OCI-M1 (cell line): ENCODE results near the gene KDSR.

ENCODE experiments used
- DNase-seq: peaks from one replicate; lab custom pipeline; 2025; lab: John Stamatoyannopoulos, UW

The KDSR gene

DNA sequence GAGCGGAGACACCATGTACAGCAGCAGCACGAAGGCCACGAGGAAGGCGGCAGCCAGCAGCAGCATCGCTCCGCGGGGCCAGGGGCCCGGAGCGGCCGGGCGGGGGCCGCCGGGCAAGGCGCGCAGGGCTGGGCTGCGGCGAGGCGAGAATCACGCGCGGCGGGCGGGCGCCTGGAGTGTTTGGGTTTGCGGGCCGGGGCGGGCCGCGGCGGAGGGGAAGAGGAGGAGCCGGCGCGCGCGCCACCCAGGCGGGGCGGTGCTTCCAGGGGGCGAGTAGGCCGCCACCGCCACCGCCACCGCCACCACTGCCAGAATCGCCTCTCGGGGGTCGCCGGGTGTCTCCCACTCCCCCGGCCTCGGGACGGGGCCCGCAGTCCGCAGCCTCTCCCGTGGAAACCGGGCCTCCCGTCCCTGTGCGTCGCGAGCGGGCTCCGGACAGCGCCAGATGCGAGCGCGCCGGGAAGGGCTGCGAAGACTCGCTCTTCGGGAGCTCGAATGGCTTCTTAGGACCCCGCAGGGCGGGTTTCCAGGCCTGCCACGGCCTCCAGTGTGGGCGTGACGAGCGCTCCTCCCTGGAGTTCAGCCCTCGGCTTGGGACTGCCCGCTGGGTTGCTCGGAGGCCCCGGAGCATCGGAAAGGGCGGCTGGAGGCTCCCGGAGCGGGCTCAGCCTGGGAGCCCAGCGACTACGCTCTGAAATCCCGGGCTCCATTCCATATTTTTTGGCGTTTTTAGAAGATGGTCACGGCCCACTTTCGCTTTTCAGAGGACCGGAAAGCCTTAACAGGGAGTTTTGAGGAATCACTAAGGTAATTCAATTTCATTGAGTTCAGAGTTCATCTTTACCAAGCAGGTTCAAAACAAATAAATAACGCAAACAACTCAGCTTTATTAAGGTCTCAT lies at the start of gene KDSR:
Gene KDSR, minus strand, starts transcription at position 154 of the 901 bp plus-strand sequence. Its CDS starts 88 bp downstream, at position 66.
- DNase-seq: peak; percentile 98

DNA sequence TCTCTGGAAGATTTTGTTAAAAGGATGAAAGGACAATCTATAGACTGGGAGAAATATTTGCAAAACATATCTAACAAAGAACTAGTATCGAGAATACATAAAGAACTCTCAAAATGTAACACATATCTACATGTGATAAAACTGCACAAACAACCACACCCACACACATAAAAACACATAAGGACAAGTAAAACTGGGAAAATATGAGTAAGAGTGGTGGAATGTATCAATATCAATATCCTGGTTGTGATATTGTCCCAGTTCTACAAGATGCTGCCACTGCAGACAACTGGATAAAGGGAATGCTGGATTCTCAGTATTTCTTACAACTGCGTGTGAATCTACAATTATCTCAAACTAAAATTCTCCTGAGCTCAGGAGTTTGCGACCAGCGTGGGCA lies 45.9 kb upstream of the KDSR start:
- DNase-seq: no peak

DNA sequence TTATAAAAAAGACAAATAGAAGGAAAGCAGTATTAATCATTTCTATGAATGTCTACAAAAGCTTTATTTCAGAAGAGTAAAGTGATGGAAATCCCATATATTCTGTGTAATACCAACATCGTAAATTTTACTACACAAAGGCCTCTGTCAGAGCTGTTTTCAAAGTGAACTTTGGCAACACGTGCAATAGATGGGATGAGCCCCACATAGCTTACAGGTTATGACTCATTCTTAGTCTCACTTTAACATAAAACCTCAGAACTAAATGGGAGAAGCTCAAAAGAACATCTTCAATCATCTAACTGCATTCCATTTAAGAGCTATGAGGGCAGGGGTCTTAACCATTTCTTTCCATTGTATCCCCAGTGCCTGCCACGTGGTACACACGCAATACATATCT lies 43.8 kb upstream of the KDSR start:
- no peak for DNase-seq

DNA sequence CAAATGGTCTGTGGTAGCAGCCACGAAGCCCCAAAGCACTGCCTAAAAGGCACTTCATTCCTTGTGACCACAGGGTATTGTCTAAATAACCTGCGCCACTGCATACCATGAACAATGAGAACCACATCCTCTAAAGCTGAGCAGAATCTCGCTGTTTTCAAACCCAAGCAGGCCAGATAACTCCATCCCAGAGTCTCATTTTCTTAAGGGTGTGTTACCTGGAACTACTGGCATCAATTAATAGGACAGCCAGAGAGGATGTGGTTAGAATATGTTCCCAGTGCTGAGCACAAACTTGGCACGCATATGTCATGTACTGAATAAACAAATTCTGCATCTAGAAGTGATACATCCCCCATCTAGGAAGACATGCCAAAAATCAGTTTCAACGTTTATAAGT lies 42.3 kb upstream of the KDSR start:
- no peak for DNase-seq

GRCh38 chr18:63407734-63408133 lies 40.7 kb upstream of the KDSR start:
- DNase-seq: no peak

- DNase-seq: no peak
These were observed 39.0 kb upstream of the KDSR start for GRCh38 chr18:63405986-63406385.

- DNase-seq: no peak
These were observed 35.5 kb upstream of the KDSR start for GRCh38 chr18:63402246-63403162.

GRCh38 chr18:63399300-63399699 lies 32.3 kb upstream of the KDSR start:
- no peak for DNase-seq

GRCh38 chr18:63397349-63397748 lies 30.3 kb upstream of the KDSR start:
- DNase-seq: no peak

- no peak for DNase-seq
These were observed 28.5 kb upstream of the KDSR start for GRCh38 chr18:63395503-63395902.

GRCh38 chr18:63394954-63395353 lies 27.9 kb upstream of the KDSR start:
- no peak for DNase-seq

DNA sequence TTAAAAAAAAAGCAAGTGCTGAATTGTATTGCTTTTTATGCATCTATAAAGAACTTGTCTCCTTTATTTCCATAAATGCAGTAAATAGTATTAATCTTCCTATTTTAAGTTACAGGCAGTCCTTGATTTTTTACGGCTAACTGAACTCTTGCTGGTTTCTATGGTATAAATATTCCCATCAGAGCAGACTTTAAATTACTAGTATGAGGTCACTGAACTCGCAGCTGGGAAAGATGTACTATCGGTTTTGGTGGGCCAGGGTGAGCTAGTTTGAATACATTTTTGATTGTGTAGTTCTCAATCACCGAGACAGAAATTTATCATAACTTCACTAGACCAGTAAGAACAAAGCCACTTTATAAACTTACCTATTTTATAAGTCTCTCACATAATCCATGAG lies 20.9 kb upstream of the KDSR start:
- DNase-seq: no peak

DNA sequence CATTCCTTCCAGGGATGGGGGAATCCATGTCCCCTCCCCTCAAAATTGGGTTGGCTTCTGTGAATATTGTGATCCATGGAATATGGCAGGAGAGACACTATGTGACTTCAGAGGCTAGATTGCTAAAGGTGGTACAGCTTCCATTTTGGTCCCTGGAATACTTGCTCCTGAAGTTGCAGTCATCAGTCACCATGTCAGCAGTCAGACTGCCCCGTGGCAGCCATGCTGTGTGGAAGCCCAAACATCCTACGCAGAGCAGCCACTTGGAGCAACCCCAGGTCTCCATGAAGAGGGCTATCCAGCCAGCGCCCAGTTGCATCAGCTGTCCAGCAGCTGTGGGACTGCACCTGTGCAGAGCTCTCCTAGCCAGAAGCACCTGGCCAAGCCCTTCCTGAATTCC lies 15.8 kb upstream of the KDSR start:
- DNase-seq: no peak

- DNase-seq: no peak
These were observed 12.6 kb upstream of the KDSR start for GRCh38 chr18:63379639-63379962.

DNA sequence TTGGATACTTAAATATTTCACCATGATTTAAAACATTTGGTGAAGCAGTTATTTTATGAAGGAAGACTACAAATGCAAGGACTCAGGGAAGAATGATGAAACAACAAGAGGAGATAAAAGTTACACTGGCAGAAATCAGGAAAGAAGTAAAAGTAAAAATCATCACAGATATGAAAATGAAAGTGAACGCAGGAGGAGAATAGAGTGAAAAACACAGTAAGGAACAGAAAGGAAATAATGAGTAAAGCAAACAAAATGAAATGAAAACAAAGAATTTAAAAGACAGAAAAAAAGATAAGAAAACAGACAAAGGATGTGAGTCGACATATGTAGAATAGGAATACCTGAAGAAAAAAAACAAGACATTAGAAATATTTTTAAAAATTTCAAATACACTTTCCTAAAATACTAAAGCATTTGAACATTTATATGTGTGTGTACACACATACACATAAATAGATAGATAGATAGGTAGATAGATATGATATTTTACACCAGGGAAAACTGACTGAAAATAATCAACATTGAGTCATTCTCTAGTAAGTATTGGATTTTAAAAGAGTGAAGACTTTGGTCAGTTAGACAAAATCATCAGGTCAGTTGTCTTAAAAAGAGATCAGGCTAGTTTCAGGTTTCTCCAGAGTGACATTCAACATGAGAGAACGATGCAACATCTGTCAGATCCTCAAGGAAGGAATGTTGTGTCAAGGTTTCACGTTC lies 12.1 kb upstream of the KDSR start:
- peak; percentile 54 for DNase-seq

GRCh38 chr18:63377275-63377980 lies 10.4 kb upstream of the KDSR start:
- DNase-seq: no peak

DNA sequence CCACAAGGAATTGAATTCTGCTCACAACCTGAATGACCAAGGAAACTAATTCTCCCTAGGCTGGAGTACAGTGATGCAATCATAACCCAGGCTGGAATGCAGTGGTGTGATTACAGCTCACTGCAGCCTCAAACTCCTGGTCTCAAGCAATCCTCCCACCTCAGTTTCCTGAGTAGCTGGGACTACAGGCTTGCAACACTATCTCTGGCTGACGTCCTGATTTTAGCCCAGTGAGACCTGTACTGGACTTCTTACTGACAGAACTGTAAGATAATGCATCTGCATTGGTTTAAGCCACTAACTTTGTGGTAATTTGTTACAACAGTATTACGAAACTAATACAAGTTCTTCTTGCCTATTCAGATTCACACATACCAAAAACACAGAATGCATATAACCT lies 9.5 kb upstream of the KDSR start:
- DNase-seq: peak; percentile 49

GRCh38 chr18:63374540-63374939 lies 7.5 kb upstream of the KDSR start:
- no peak for DNase-seq

GRCh38 chr18:63373161-63373560 lies 6.2 kb upstream of the KDSR start:
- no peak for DNase-seq

GRCh38 chr18:63368611-63369010 lies 1.6 kb upstream of the KDSR start:
- no peak for DNase-seq

DNA sequence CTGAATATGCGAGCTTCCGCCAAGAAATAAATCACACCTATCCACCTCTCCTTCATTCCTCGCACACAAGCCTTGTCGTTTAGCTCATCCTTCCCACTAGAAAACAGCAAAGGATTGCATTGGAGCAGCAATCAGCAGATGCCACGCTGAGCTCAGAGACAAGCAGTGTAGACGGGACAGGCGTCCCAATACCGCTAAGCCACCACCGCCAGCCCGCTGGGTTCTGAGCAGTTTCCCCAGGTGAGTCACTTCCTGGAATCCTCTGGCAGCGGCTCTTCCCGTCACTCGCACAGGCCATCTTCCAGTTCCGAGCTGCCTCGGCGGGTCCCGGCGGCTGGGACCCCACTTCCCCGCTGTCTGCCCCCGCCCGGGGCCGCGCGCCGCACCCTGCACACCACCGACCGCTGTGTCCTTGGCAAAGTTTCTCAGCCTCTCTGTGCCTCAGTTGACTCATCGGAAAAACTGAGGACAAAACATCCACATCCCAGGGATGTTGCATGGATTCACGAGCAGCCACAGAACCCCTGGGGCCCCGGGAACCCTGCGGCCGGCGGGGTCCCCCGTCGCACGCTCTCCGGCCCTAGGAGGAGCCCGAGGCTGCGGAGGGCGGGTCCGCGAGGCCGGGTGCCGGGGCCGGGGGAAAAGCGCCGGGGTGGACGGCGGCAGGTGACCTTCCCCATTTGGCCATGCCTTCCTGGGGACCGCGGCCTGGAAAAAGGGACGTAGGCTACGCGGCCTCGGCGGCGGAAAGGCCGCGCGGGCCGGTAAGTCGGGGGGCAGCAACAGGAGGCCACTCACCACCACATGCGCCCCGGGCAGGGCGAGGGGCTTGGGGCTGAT lies 573 bp downstream of the KDSR start:
- DNase-seq: peak; percentile 49
